Fibroblast of skin of left quadriceps (primary cell): ENCODE results near the gene SETD4.
"Not testable (repeated sequence)": the region's sequence is repeated elsewhere in the genome, so short reads cannot be mapped to it uniquely, and the experiment has no call there.

ENCODE experiments used
- DNase-seq, 2 experiments: peaks; one replicate each; pipeline ENCODE4 v3.0.0-alpha.2; 2013; ENCODE audit warnings: low read depth in 2 of 2

Gene SETD4, protein sequence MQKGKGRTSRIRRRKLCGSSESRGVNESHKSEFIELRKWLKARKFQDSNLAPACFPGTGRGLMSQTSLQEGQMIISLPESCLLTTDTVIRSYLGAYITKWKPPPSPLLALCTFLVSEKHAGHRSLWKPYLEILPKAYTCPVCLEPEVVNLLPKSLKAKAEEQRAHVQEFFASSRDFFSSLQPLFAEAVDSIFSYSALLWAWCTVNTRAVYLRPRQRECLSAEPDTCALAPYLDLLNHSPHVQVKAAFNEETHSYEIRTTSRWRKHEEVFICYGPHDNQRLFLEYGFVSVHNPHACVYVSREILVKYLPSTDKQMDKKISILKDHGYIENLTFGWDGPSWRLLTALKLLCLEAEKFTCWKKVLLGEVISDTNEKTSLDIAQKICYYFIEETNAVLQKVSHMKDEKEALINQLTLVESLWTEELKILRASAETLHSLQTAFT

GRCh38 chr21:36060159-36060921 is at the start of gene SETD4:
TSS of gene SETD4 (minus strand) at chr21:36060526. CDS start at chr21:36058888, 1,638 bp downstream.
- peak; percentile 82 to 83 for DNase-seq

- no peak for DNase-seq
These were observed 49.5 kb upstream of the SETD4 start for GRCh38 chr21:36109868-36110267.

- no peak for DNase-seq
These were observed 45.1 kb upstream of the SETD4 start for GRCh38 chr21:36105327-36105842.

- peak; percentile 17 to 22 for DNase-seq
These were observed 44.3 kb upstream of the SETD4 start for GRCh38 chr21:36104317-36105300.

DNA sequence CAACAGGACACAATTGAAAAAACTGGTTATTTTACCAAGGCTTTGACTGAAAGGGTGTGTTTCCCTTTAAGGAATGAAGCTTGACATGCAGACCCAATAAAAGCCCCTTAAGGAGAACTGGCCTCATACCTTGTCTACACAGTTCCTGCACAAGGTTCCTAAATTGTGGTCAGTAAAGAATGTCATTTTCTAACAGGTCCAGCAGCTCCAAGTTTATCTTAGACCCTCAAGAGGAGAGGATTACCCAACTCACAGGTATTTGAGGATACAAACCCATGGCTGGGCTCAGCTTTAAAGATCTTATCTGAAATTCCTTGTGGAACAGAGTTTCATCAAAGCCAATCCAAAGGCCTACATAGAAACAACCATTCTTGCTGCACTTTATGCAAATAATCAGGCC is 43.1 kb upstream of the SETD4 start:
- no peak for DNase-seq

DNA sequence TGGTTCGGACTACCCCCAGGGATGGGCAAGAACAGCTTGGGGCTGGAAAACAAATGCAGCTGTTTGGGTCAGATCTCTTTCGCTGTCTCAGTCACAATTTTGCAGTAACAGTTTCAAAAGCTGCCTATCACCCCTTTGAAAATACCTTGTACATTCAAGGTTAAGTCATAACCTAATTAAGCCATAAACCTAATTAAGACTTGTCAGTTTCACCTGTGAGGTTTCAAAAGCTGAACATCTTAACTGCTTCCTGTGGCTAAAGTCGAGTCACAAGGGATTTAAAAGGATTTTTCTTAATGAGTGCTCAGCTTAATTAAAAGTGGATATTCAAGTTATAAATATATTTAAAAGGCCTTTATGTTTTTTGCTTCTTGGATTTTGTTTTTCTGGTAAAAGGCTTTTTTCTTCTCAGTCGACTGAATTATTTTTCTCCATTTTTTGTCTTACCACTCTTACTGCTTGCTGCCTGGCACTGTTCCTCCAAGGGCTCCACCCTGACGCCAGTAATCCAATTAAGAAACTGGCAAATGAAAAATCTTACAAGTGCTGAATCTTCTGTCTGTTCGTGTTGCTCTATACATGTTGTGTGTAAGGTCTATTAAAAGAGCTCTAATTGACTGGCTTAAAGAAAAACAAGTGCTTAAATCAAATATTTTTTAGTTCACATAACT is 40.8 kb upstream of the SETD4 start:
- no peak for DNase-seq

- not testable (repeated sequence) for DNase-seq
These were observed 39.4 kb upstream of the SETD4 start for GRCh38 chr21:36099695-36100211.

DNA sequence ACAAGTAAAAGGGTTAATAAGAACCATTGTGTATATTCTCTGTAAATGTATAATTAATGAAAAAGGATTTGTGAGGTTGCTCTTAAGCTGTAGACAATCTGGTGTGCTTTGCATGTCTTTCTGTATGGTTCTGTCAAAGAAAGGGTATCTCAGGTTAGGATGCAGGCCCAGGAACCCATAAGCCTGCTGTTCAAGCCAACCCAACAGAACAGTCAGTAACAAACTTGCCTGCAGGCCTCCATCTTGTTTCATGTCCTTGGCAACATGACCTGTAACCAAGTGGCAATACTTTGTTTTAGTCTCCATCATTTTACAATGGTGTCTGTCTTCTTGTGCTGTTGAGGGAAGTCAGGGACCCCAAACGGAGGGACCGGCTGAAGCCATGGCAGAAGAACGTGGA is 38.7 kb upstream of the SETD4 start:
- DNase-seq: no peak

- no peak for DNase-seq
These were observed 37.8 kb upstream of the SETD4 start for GRCh38 chr21:36098182-36098532.

DNA sequence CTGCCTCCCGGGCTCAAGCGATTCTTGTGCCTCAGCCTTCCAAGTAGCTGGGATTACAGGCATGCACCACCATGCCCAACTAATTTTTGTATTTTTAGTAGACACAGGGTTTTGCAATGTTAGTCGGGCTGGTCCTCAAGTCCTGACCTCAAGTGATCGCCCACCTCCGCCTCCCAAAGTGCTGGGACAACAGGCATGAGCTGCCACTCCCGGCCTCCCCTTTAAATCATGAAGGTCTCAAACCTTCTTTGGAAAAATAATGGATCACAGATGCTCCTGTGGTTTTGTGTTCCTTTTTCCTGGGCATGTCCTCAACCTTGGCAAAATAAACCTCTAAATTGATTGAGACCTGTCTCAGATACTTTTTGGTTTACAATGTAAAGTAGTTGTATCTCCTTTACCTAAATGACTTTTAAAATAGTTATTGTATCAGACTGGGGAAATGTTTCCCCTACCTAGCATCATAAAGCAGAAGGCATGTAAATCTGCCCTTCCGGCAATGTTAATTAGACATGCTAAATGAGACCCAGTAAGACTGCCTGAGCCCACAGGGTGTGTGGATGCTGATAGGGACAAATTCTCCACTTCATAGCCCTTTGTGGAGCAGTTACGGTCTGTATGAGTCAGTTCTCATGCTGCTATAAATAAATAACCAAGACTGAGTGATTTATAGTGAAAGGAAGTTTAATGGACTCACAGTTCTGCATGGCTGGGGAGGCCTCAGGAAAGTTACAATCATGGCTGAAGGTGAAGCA is 37.3 kb upstream of the SETD4 start:
- DNase-seq: no peak

DNA sequence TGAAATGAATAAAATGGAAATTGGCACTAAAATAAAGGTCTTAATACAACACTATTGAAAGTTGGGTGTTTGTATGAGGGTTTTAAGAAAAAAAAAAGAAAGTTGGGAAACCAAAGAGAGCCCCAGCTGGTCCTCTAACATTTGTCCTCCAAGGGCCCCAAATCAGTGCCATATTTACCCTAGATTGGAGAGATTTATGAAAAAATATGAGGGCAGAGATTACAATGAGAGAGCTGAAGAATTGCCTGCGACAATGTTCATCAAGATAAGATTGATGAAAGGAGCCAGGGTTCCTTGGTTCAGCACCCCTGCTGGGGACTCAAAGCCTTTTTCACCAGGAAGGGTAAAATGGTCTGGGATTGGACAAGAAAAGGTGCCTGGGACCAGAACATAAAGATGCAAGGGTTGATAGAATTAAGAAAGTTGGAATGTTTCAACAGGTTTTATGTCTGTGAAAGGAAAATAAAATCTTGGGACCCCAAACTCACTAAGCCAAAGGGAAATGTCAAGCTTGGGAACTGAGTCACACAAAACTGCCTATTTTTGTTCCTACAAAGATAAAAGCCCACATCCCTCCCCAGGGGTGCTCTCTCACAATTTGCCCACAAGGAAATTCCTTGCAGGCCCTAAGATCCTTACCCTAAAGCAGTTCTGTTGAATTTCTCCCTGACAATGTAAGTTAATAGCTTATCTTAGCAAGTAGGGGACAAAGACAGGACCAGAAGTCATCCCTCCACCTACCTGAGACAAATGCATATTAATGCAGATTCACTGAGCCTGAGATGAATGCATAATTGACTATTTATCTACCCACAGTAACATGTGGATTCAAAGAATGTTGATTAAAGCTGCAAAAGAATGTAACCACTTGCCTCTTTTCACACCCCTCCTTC is 36.3 kb upstream of the SETD4 start:
- DNase-seq: no peak

DNA sequence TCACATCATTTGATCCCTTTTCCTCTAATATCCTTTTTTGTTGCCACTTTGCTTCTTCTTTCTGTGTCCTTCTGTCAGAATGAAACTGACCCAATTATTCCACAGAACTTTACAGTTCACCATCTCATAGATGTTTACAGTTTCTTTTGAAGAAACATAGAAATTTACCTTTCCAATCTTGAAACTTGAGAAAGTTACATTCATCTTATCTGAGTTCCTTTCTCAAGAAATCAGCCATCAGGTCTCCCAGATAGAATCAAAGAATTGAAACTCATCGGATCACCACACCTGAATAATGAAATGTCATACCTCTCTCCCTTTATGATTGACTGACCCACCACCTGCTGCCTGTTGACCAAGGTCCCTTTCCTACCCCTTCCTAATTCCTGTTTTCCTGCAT is 33.2 kb upstream of the SETD4 start:
- no peak for DNase-seq

- no peak for DNase-seq
These were observed 32.4 kb upstream of the SETD4 start for GRCh38 chr21:36092681-36093080.

GRCh38 chr21:36089946-36090345 is 29.6 kb upstream of the SETD4 start:
- DNase-seq: no peak

DNA sequence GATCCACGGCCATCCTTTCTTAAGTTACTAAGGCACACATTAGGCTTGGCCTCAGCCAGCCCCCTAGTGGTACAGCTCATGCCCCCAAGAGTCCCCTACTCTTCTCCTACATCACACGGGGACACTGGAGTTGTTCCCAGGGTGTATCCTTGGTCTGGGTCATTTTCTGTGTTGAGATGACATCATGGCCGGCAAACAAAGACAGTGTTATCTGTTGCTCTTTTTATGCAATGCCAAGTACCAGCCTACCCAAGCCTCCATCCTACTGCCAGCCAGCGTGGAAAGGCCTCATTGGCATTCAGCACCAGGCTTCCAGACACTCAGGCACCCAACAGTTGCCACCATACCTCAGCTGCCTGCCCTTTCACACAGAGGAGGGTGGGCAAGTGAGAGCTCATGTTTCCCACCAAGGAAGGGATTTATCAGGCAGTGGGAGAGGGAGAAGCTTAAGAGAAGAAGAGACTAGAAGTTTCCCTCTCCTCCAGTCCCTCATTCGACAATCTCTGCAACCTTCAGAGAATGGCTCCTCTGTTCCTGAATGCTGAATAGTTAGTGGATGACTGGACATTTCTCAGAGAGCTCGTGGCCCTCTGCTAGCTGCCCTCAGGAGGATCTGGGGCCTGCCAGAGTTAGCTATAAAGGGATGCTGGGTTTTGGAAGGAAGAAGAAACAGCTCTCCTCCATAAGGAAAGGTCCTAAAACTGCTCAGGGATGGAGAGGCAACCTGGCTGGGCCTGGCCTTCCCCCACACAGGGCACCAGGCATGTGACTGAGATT is 27.2 kb upstream of the SETD4 start:
- no peak for DNase-seq

GRCh38 chr21:36082237-36082664 is 21.9 kb upstream of the SETD4 start:
- DNase-seq: no peak

- DNase-seq: no peak
These were observed 20.1 kb upstream of the SETD4 start for GRCh38 chr21:36080386-36080785.

DNA sequence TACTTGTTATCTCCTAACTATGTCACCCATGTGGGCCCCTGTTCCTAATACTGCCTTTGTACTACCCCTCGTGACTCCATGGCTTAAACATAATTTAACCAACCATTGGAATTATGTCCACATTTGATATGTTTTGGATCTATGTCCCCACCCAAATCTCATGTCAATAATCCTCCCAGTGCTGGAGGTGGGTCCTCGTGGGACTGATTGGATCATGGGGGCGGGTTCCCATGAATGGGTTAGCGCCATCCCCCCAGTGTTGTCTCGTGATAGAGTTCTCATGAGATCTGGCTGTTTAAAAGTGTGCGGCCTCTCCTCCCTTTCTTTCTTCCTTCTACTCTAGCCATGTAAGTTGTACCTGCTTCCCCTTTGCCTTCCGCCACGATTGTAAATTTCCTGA is 19.3 kb upstream of the SETD4 start:
- no peak for DNase-seq
